ENCODE data around the gene PDXP. TPM values are rescaled to one million over a fixed set of nuclear protein-coding genes. Genes with fewer than 3 reads are reported as not detected.

PDXP gene
- total and polyA plus RNA-seq, 2 experiments from 2014 or later, result 1.9 to 17.5 TPM

DNA sequence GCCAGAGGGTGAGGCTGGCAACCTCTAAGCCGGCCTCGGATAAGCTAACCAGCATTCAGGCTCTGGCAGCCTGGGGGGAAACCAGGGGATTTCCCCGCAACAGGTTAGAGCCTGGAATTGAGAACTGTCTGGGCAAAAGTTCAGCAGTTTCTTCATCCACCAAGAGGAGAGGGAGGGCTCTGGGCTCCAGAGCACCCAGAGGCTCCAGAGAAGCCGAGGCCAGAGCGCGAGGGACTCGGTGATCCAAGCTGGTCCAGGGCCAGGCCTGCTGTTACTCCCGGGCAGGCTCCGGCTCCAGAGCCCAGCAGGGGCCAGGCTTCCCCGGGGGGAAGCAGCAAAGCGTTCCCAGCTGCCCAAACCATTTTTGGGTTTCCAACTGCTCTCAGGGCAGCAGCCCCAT lies 32.4 kb upstream of the PDXP start:
- no peak overlapping the region for H3K4me3 ChIP-seq
- H3K9me2 ChIP-seq (ENCODE audit: insufficient read depth), result no peaks in the 10 kb centered on the region
- H2AFZ ChIP-seq, result no peak overlapping the region
- no peak overlapping the region for H3K9ac ChIP-seq
- H3K4me1 ChIP-seq (ENCODE audit: insufficient read depth), result no peaks in the 10 kb centered on the region
- in situ Hi-C loops (cut with MboI), result loop anchor here (10.0 kb wide), 1 partner anchor 169 kb away; no protein-coding TSS in a partner anchor
- H3K79me2 ChIP-seq (ENCODE audit: insufficient read depth), result no peaks in the 10 kb centered on the region
- no peaks in the 10 kb centered on the region for H3K27me3 ChIP-seq (replicated peaks; ENCODE audit: insufficient read depth)
- H3K36me3 ChIP-seq (ENCODE audit: low read depth), result no peaks in the 10 kb centered on the region
- no peaks in the 10 kb centered on the region for H3F3A ChIP-seq (ENCODE audit: insufficient read depth)
- DNase-seq, result no peak
- no peak overlapping the region for H3K4me2 ChIP-seq (ENCODE audit: unreplicated experiment)
- H4K20me1 ChIP-seq (ENCODE audit: insufficient read depth), result no peaks in the 10 kb centered on the region
- TF ChIP-seq EZH2phosphoT487 (IDR thresholded peaks at IDR 0.05; ENCODE audit: insufficient read depth, low read depth), result no peak
- no peak for TF ChIP-seq EZH2 (IDR thresholded peaks at IDR 0.05; ENCODE audit: insufficient read depth, poor library complexity, severe bottlenecking)
- no peak overlapping the region for H3K27ac ChIP-seq
- 57 to 69% methylated on average over 11 of the region's 11 CpGs for WGBS, 2 experiments (ENCODE audit: low coverage in 1 of 2, low lambda C conversion rate in 2 of 2, missing lambda C conversion rate in 2 of 2)
- H3K9me3 ChIP-seq (ENCODE audit: low read depth), result no peaks in the 10 kb centered on the region

DNA sequence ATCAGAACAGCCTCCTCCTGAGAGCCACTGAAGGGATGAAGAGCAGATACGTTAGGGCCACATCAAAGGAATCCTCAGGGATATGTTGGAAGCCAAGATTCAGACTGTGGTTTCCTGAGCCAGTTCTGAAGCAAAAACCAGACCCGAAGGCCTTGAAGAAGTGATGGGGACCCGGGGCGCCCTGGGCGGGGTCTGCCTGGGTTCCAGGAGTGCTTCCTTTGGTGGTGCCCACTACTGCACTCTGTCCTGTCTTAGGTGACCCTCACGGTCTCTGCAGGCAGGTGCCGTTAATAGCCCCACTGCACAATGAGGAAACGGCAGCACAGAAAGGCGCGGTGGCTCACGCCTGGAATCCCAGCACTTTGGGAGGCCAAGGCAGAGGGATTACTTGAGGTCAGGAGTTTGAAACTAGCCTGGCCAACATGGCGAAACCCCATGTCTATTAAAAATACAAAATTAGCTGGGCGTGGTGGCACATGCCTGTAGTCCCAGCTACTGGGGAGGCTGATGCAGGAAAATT lies 31.9 kb upstream of the PDXP start:
- Histone ChIP-seq H3K4me1 (ENCODE audit: insufficient read depth) (no peaks in the 10 kb centered on the region), H3F3A (ENCODE audit: insufficient read depth) (no peaks in the 10 kb centered on the region), H3K9me2 (ENCODE audit: insufficient read depth) (no peaks in the 10 kb centered on the region), H3K4me3 (no peak overlapping the region), H3K27ac (no peak overlapping the region), H2AFZ (no peak overlapping the region), H3K27me3 (replicated peaks; ENCODE audit: insufficient read depth) (no peaks in the 10 kb centered on the region), H3K9me3 (ENCODE audit: low read depth) (no peaks in the 10 kb centered on the region), H3K9ac (no peak overlapping the region), H4K20me1 (ENCODE audit: insufficient read depth) (no peaks in the 10 kb centered on the region), H3K4me2 (ENCODE audit: unreplicated experiment) (no peak overlapping the region), H3K79me2 (ENCODE audit: insufficient read depth) (no peaks in the 10 kb centered on the region), H3K36me3 (ENCODE audit: low read depth) (no peaks in the 10 kb centered on the region)
- WGBS, 2 experiments (ENCODE audit: low coverage in 1 of 2, low lambda C conversion rate in 2 of 2, missing lambda C conversion rate in 2 of 2), result 63 to 66% methylated on average over 13 of the region's 13 CpGs
- in situ Hi-C loops (cut with MboI), result loop anchor here (10.0 kb wide), 1 partner anchor 168 kb away; no protein-coding TSS in a partner anchor
- DNase-seq, result no peak
- TF ChIP-seq EZH2phosphoT487 (IDR thresholded peaks at IDR 0.05; ENCODE audit: insufficient read depth, low read depth) (no peak), EZH2 (IDR thresholded peaks at IDR 0.05; ENCODE audit: insufficient read depth, poor library complexity, severe bottlenecking) (no peak)

DNA sequence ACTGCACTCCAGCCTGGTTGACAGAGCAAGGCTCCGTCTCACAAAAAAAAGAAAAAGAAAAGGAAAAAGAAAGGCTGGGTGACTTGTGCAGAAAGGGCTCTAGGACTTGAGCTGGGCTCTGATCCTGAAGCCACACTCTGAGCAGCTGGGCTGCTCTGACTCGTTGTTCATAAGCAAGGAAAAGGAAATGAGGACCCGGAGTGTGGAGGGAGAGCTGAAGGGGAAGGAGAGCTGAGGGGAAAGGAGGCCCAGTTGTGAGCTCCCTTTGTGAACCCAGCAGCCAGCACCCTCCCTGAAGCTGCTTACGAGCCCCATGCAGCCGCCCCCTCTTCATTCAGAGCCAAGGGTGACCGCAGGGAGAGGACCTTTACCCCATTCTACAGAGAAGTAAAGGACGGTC lies 31.4 kb upstream of the PDXP start:
- no peak overlapping the region for H3K4me3 ChIP-seq
- H3K9me2 ChIP-seq (ENCODE audit: insufficient read depth), result no peaks in the 10 kb centered on the region
- H3K9me3 ChIP-seq (ENCODE audit: low read depth), result no peaks in the 10 kb centered on the region
- H4K20me1 ChIP-seq (ENCODE audit: insufficient read depth), result no peaks in the 10 kb centered on the region
- H3K9ac ChIP-seq, result no peak overlapping the region
- H3K36me3 ChIP-seq (ENCODE audit: low read depth), result no peaks in the 10 kb centered on the region
- no peaks in the 10 kb centered on the region for H3K27me3 ChIP-seq (replicated peaks; ENCODE audit: insufficient read depth)
- 65 to 71% methylated on average over 7 of the region's 7 CpGs for WGBS, 2 experiments (ENCODE audit: low coverage in 1 of 2, low lambda C conversion rate in 2 of 2, missing lambda C conversion rate in 2 of 2)
- no peaks in the 10 kb centered on the region for H3K79me2 ChIP-seq (ENCODE audit: insufficient read depth)
- H2AFZ ChIP-seq, result no peak overlapping the region
- no peak overlapping the region for H3K27ac ChIP-seq
- H3K4me2 ChIP-seq (ENCODE audit: unreplicated experiment), result no peak overlapping the region
- H3F3A ChIP-seq (ENCODE audit: insufficient read depth), result no peaks in the 10 kb centered on the region
- no peaks in the 10 kb centered on the region for H3K4me1 ChIP-seq (ENCODE audit: insufficient read depth)
- peak; percentile 45 for DNase-seq
- no peak for TF ChIP-seq EZH2 (IDR thresholded peaks at IDR 0.05; ENCODE audit: insufficient read depth, poor library complexity, severe bottlenecking)
- TF ChIP-seq EZH2phosphoT487 (IDR thresholded peaks at IDR 0.05; ENCODE audit: insufficient read depth, low read depth), result no peak
- in situ Hi-C loops (cut with MboI), result loop anchor here (10.0 kb wide), 1 partner anchor 168 kb away; no protein-coding TSS in a partner anchor

DNA sequence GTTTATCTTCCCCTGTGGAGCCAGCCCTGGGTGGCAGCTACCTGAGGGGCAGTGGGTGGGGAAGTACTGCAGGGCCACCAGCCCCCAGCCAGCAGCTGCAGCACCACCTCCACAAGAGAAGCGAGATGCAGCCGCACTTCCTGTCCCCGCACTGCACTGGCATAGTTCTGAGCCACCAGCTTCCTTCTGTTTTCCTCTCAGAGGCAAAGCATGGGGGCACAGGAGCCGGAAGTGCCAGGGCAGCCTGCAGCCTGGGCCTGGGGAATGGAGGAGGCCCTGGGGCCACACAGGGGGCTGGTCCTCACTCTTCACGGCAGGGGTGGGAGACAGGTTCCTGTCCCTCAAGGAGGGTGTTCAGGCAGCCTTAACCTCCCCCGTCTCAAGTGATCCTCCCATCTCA lies 31.0 kb upstream of the PDXP start:
- Histone ChIP-seq H3K9me2 (ENCODE audit: insufficient read depth) (no peaks in the 10 kb centered on the region), H3K9ac (no peak overlapping the region), H3K4me1 (ENCODE audit: insufficient read depth) (no peaks in the 10 kb centered on the region), H3F3A (ENCODE audit: insufficient read depth) (no peaks in the 10 kb centered on the region), H3K27ac (no peak overlapping the region), H3K27me3 (replicated peaks; ENCODE audit: insufficient read depth) (no peaks in the 10 kb centered on the region), H2AFZ (no peak overlapping the region), H3K9me3 (ENCODE audit: low read depth) (no peaks in the 10 kb centered on the region), H4K20me1 (ENCODE audit: insufficient read depth) (no peaks in the 10 kb centered on the region), H3K79me2 (ENCODE audit: insufficient read depth) (no peaks in the 10 kb centered on the region), H3K4me2 (ENCODE audit: unreplicated experiment) (no peak overlapping the region), H3K36me3 (ENCODE audit: low read depth) (no peaks in the 10 kb centered on the region), H3K4me3 (no peak overlapping the region)
- in situ Hi-C loops (cut with MboI), result loop anchor here (10.0 kb wide), 1 partner anchor 167 kb away; no protein-coding TSS in a partner anchor
- TF ChIP-seq EZH2 (IDR thresholded peaks at IDR 0.05; ENCODE audit: insufficient read depth, poor library complexity, severe bottlenecking) (no peak), EZH2phosphoT487 (IDR thresholded peaks at IDR 0.05; ENCODE audit: insufficient read depth, low read depth) (no peak)
- no peak for DNase-seq
- WGBS, 2 experiments (ENCODE audit: low coverage in 1 of 2, low lambda C conversion rate in 2 of 2, missing lambda C conversion rate in 2 of 2), result 92 to 95% methylated on average over 6 of the region's 6 CpGs

Measured in GM23248 (cell line).